ENCODE measurements around the gene ARMC2.
"Not testable (repeated sequence)": the region's sequence is repeated elsewhere in the genome, so short reads cannot be mapped to it uniquely, and the experiment has no call there.

The ARMC2 gene, protein sequence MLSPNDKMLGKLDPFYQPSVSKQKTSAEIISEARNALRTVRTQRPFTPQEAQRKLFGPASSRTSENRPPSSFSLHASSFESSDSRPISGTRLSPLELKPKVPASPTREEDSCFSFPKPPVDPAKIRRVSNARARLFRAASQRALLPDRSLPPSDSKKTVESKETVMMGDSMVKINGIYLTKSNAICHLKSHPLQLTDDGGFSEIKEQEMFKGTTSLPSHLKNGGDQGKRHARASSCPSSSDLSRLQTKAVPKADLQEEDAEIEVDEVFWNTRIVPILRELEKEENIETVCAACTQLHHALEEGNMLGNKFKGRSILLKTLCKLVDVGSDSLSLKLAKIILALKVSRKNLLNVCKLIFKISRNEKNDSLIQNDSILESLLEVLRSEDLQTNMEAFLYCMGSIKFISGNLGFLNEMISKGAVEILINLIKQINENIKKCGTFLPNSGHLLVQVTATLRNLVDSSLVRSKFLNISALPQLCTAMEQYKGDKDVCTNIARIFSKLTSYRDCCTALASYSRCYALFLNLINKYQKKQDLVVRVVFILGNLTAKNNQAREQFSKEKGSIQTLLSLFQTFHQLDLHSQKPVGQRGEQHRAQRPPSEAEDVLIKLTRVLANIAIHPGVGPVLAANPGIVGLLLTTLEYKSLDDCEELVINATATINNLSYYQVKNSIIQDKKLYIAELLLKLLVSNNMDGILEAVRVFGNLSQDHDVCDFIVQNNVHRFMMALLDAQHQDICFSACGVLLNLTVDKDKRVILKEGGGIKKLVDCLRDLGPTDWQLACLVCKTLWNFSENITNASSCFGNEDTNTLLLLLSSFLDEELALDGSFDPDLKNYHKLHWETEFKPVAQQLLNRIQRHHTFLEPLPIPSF

DNA sequence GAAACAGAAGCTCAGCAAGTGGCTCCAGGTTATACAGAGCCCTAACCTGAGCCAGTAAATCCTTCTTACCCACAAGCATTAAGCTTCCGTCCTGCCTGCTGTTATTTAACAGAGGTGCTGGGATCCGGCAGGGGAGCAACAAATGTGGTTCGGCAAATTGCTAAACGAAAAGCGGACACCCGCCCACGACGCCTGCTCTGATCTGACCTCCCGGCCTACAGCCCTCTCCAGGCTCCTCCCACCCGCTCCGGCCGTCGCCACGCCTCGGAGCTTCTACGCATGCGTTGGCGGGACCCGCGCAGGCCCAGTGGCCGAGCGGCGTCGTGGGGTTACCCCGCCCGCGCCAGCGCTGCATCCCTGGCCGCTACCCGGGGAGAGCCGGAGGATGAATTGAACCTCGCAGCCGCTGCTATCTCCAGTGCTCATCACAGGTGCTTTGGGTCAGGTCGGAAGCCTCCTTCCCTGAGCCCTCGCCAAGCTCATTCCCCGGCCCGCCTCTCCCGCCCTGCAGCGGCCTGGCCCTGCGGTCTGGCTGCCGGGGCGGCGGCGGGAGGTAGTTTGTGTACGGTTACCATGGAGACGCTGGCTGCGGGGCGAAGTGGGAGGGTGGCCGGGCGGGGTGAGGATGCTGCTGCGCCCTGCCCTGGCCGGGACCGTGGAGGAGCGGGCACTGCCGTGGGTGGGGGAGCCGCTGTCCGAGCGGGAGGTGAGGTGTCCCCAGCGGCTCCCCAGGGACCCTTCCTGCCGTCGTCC lies at the start of gene ARMC2:
Gene ARMC2 (plus strand): TSS at position 307 of the 753 bp plus-strand sequence. CDS start 5,846 bp downstream, outside the sequence.
- ATAC-seq: peak; percentile 92

DNA sequence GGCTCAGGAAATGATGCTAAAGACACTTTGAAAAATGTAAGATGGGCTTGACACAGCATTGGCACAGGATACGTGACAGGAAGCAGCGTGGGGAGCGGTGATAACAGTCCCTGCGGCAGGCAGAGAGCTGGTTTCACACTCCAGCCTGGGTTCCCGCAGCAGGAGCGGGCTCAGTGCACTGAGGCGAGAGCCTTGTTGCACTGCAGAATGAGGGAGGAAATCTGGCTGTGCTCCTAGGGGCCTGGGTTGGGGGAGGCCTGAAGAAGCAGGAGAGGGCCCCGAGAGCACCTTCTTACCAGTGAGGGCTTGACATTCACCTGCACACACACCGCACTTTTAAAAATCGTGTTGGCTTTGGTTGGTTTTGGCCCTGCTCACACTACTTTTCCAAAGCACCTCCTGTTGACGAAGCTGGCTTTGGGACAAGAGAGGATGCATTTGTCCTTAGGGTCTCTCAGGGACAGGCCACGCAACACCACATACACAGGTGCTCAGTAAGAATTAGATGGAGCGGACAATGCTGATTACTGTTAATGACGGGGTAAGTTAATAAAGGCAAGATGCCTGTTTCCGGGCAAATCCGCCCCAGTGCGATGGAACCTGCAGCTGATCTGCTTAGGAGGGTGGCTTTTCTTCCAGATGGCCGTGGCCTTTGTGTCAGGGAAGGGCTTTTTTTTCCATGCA lies 49.4 kb upstream of the ARMC2 start:
- peak; percentile 70 to 78 for ATAC-seq

DNA sequence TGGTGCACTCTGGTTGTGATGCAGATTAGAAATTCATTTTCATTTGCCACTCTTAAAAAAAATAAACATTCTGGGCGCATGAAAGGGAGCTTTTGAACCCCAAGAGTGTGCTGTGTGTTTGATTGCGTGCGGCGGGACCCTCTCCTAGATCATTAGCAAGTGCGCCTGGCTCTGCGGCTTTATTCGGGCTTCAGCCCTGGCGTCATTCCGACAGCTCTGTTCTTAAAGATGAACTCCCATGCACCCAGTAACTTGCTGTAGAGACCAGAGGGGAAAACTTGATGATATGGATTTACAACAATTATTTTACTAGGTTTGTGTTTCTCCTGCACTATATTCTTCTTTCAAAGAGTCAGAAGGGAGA lies 48.9 kb upstream of the ARMC2 start:
- no peak for ATAC-seq

DNA sequence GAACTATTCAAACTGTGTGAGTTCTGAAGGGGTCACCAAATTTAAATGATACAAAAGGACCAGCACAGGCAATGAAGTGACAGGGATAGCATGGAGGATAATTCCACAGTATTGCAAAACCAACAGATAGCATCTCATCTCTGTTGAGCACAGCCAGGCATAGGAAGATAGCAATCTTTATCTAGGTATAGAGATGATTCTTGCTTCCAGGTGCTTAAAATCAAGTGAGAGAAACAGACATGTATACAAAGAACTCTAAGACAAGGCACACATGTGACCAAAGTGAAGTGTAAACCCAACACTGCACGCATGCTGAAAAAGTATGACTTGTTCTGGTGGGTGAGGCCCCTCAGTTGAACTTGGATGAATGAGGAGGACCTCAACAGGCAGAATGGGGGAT lies 48.4 kb upstream of the ARMC2 start:
- no peak for ATAC-seq

DNA sequence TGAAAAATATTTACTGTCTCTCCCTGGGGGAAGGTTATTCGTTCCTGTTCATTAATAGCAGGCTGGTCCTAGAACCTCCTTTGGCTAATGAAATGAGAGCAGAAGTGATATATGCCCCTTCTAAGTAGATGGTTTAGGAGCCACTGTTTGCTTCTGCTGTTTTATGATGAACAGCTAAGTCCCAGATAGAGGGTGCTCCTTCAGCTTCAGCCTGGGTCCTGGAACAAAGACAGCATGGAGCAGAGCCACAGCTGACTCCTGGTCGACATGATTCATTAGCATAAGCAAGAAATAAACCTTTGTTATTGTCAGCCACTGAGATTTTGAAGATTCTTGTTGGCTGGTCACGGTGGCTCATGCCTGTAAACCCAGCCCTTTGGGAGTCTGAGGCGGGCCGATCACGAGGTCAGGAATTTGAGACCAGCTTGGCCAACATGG lies 47.8 kb upstream of the ARMC2 start:
- ATAC-seq: no peak

DNA sequence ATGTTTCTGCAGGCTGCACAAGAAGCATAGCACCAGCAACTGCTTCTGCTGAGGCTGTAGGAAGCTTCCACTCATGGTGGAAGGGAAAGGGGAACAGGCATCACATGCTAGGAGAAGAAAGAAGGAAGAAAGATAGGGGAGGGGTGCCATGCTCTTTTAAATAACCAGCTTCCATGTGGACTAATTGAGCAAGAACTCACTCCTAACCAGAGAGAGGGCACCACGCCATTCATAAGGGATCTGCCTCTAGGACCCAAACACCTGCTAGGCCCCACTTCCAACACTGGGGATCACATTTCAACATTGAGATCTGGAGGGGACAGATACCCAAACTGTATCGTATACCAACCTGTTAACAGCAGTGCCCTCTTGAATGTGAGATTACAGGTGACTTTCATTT lies 46.9 kb upstream of the ARMC2 start:
- no peak for ATAC-seq

DNA sequence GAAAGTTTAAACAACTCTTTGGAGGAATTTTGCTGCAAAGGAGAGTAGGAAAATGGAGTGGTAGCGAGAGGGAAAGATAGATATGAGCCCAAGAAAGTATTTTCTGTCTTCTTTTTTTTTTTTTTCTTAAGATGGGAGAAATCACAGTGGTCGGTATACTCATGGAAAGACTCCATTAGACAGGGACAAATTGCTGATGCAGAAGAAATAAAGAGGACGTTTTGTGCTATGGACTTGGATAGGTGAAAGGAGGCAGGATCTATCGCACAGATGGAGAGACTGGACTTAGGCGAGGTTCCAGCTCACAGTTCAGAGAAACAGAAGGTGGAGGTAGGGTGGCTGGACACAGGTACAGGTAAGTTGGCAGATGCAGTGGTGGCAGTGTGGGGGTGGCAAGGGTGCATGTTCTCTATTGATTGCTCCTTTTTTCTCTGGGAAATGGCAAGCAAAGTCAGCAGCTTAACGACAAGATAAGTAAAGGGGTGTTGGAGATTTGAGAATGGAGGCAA lies 44.2 kb upstream of the ARMC2 start:
- ATAC-seq: no peak

DNA sequence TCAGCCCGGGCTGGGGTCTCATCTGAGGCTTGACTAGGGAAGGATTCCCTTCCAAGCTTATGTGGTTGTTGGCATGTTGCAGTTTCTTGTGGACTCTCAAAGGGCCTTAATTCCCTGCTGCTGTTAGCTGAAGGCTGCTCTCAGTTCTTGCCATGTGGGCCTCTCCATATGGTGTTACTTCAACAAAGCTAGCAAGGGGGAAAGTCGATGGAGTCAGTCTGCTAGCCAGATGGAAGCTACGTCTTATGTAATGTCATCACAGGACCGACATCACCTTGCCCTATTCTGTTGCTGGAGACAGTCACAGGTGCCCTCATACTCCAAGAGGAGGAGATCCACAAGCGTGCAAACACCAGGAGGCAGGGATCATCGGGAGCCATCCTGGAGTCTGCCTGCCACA lies 43.3 kb upstream of the ARMC2 start:
- no peak for ATAC-seq

DNA sequence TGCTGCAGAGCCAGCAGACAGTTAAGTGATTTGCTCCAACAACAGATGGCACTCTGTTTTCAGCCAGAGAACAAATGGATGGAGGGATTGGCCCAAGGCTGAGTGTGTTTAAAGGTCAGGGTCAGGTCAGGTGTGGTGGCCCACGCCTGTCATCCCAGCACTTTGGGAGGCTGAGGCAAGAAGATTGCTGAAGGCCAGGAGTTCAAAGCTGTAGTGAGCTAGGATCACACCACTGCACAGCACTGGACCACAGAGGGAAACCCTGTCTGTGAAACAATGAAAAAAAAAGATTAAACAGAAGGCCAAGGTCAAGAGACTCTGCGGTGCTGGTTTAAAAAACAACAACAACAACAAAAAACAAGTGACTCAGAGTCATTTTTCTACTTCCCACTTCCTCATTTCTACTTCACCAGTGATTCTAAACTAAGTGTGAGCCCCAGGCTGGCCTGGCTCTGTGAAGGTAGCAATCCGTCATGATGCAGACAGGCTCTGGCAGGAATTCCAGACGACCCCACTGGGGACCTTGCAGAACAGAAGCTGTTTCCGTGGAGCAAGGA lies 42.5 kb upstream of the ARMC2 start:
- ATAC-seq: no peak

DNA sequence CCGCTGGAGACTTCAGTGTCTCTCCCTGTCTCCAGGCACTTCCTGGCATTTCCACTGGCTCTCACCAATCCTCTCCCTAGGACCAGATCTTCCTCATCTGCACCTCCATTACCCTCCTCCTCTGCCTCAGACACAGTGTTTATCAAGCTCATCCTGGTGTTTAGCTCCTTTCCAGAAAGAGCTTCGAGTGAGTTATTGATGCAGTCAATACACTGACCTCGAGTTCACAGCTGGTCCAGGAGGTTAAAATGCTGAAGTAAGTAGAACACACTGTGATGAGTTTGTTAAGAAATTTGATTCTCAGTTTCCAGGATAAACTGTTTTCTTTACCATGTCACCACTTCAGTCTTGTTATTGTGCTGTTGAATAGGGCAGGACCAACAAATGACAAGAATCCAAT lies 42.1 kb upstream of the ARMC2 start:
- no peak for ATAC-seq

DNA sequence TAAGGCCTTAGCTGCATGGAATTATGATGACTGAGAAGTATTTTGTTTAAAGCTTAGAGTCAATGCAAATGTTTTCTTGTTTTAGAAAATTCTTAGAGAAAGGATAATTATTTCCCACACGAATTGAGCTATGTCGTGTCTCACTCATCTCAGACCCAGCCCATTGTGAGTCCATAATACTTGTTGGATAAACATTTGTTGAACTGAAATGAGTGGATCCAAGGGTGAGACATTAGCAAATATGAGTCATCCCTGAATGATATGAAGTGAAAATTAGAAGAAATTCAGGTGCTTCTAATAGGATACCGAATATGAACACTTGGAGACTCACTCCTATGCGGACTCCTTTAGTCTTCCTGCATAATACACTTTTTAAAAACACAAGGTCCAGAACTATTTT lies 41.6 kb upstream of the ARMC2 start:
- ATAC-seq: no peak

DNA sequence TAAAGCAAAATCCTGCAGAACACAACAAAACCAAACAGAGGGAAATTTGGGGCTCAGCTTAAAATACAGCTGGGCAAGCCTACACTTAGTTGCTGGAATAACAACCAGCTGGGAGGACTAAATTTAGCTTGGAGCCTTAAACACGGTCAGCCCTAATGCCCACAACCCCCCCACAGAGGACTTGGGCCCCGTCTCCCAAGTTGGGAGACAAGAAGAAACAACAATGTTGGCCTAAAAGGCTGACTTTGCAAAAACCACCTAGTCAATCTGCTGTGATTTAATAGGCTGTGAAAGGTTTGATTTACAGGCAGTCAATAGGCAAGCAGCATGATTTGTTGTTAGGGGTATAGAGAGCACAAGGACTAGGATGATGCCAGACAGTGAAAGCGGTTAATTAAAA lies 40.3 kb upstream of the ARMC2 start:
- ATAC-seq: no peak

DNA sequence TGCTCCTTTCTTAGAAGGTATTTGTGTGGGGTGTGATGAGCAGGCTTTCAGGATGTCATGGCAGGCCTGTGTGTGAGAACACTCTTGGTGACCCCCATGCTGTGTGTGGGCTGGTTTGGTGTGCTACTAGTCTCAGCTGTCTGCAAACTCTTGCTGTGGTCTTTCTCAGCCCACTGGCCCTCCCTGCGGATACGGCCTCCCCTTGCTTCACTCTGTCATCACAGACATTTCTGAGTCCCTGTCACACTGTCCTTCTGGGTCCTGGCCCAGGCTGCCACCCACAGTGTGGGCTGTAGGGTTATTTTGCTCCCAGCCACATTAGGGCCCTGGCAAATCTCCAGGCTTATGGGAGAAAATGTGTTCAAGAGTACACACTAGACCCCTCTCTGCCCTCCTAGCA lies 39.0 kb upstream of the ARMC2 start:
- no peak for ATAC-seq

DNA sequence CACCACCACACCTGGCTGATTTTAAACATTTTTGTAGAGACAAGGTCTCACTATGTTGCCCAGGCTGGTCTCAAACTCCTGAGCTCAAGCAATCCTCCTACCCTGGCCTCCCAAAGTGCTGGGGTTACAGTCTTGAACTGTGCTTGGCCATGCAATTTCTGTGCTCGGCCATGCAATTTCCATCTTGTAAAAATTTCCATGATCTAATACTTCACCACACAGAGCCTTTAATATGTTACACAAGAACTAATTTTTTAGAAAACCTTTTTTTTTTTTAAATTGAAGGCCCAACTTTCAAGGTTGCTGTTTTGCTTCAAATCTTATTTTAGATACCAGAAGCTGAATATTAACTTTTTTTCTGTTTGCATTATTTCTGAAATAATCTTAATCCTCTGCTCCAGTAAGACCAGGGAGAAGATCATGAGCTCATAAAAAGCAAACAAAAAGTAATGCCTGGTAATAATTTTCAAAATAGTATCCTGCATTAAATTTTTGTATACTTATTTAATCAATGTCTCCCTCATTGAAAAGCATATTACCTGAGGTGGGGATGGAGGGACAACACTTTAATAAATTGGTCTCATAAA lies 38.1 kb upstream of the ARMC2 start:
- ATAC-seq: no peak

DNA sequence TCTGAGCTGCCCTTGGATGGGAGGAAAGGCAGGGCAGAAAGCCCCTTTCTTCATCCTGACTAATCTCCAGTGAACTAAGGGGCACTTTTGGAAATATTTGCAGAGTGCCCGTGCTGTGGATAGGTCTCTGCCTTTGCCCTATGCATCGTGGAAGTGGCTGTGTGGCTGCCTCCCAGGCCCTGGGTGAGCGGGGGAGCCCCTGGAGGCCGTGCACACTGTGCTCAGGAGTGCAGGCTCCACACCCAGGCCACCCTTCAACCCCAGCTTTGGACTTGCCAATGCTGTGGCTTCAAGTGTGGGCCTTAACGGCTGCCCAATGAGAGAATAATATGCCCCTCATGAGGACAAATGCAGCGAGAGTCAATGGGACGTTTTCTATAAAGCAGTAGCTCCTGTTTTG lies 36.7 kb upstream of the ARMC2 start:
- no peak for ATAC-seq

DNA sequence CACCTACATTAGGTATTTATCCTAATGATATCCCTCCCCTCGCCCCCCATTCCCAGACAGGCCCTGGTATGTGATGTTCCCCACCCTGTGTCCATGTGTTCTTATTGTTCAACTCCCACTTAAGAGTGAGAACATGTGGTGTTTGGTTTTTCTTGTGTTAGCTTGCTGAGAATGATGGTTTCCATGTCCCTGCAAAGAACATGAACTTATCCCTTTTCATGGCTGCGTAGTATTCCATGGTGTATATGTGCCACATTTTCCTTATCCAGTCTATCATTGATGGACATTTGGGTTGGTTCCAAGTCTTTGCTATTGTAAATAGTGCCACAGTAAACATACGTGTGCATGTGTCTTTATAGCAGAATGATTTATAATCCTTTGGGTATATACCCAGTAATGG lies 35.0 kb upstream of the ARMC2 start:
- not testable (repeated sequence) for ATAC-seq

DNA sequence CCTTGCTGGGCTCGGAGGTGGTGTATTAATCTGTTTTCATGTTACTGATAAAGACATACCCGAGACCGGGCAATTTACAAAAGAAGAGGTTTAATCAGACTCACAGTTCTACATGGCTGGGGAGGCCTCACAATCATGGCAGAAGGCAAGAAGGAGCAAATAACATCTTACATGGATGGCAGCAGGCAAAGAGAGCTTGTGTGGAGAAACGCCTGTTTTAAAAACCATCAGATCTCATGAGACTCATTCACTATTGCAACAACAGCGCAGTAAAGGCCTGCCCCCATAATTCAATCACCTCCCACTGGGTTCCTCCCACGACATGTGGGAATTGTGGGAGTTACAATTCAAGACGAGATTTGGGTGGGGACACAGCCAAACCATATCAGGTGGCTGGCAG lies 30.9 kb upstream of the ARMC2 start:
- ATAC-seq: not testable (repeated sequence)

DNA sequence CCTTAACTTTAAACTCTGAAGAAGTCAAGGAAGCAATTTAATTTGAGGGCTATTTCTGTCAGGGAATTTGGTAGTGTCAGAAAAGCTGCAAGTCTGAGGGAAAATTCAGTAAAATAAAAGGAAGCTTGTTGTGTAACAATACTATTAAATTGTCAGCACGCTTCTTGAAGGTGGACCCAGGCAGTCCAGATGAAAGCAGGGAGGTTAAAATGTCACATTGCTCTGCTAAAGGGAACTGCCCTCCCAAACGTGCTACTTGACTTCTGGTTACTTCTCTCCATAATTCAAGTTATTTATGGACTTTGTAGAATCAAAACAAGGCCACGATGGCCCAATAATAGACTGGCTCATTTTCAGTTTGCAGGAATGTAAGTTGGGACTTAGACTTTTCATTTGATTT lies 28.2 kb upstream of the ARMC2 start:
- no peak for ATAC-seq

DNA sequence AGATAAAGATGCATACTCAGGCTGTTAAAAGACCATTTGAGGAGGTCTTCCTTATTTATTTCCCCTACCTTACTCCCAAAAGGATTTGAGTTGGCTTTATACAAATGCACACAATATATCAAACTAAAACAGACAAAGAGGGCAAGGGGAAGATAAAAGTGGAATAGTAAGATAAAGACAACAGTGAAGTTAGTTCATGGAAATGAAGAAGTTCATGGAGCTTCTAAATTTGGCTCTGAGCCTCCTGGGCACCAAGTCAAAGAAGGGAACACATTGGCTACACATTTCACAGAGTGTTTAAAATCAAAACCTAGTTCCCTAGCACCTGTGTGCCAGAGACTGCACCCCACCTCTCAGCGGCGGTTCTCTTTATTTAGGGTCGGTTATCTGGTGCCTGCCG lies 25.8 kb upstream of the ARMC2 start:
- ATAC-seq: no peak

DNA sequence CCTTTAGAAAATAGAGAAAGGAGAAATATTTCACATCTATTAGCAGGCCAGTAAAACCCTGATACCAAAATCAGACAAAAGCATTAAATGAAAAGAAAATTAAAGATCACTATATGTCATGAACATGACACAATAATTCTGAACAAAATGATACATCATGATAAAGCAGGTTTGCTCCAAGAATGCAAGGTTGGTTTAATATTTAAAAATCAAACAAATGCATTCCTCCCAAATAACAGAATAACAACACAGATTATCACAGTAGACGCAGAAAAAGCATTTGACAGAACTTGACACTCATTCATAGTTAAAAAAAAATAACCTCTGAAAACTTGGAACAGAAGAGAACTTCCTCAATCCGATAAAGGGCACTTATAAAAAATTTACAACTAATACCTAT lies 22.9 kb upstream of the ARMC2 start:
- ATAC-seq: no peak

DNA sequence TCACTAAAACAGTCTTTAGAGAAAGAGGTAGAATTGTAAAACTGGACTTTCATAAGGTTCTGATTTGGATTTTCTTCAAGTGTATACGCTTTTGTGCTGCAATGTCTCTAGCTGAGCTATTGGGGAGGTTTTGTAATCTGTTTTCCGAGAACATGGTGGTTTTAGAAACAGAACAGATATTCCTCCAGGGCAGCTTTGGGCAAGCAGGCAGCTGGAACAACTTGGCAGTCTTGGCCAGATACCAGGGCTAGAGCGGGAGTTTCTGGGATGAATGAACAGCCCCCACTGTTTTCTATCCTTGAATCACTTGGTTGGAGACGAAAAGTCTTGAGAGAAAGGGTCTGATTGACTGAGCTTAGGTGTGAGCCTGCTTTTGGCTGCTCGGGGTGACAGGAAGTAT lies 17.1 kb upstream of the ARMC2 start:
- ATAC-seq: no peak

DNA sequence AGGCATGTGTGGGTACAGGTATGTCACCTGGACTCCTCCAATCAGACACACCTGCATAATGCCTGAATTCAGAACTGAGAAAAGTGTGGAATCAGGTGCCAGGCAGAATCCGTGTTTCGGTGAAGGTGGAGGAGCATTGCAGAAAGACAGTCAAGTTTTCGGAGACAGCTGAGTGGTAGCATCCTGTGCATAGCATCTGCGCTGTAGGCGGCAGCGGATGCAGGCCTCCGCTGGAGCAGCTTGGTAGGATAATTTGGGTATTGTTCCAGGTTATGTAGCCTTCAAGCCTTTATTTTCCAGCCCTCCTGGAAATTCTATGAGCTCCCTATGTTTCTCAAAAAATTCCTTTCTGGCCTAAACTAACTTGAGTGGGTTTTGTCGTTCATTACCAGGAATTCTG lies 15.5 kb upstream of the ARMC2 start:
- ATAC-seq: no peak
